Measurements from ENCODE around the gene CST5.
"Not testable (repeated sequence)": the region's sequence is repeated elsewhere in the genome, so short reads cannot be mapped to it uniquely, and the experiment has no call there.

The CST5 gene

GRCh38 chr20:23890867-23891266, 11.3 kb upstream of the CST5 start:
- not testable (repeated sequence) for DNase-seq (ENCODE audit: low read depth in 2 of 3, low spot score in 2 of 3)

GRCh38 chr20:23889775-23890187, 10.2 kb upstream of the CST5 start:
- peak in 2 of 3 experiments; percentile 24 to 42 for DNase-seq (ENCODE audit: low read depth in 2 of 3, low spot score in 2 of 3)

DNA sequence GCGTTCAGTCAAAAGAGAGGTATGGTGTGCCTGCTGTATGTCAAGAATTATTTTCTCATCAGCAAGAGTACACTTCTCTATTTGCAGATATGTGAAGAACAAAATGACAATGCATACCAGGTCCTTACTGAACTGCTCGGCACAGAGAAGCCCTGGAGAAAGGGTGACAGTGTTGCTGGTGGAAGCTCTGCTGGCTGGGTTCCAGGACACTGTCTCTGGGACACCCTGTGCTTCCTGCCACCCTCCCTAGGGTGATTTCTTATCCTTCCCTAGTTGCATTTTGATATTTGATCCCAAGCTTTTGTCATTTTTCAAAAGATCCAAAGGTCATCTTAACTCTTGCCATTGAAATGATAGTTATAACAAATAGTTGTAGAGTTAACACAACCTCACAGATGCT, 8.3 kb upstream of the CST5 start:
- no peak for DNase-seq (ENCODE audit: low read depth in 2 of 3, low spot score in 2 of 3)

DNA sequence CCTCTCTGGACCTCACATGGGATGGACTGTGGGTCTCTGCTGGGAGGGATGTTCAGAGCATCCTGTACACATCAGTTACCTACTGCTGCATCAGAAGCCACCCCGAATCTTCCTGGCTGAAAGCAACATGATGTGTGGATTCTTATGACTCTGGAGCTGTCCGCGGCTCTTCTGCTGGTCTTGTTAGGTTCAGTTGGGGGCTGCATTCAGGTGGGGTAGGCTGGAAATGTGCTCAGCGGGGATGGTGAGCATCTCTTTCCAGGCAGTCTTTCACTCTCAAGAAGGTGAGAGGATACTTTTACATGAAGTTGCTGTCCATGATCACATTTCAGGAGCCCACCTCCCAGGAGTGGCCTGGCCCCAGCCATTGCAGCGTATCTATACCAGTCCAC, 5.2 kb upstream of the CST5 start:
- DNase-seq (ENCODE audit: low read depth in 2 of 3, low spot score in 2 of 3) = no peak

DNA sequence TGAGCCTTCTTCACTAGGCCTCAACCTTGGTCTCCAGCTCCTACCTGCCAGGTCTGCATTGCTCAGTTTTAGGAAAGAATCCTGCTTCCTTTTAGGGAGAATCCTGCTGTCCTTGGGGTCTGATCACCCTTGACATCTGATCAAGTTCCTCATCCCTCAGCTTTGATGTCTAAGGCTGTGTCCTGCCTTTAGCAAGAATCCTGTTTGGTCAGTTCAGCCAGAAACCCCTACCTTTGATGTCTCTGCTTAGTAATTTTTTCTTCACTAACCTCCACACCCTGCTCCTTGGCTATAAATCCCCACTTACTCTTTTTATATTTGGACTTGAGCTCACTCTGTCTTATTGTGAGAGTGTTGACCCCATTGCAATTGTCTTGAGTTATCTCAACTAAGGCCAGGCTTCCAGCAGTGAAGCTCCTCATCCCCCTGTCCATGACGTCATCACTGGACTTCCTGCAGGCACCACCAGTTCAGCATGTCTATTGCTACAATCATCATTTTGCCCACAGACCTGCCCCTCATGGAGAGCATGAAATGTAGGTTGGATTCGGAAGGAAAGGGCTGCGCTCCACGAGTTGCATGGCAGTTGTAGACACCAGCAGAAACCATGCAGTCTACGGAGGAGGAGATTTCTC, 4.7 kb upstream of the CST5 start:
- DNase-seq (ENCODE audit: low read depth in 2 of 3, low spot score in 2 of 3) = no peak

- DNase-seq (ENCODE audit: low read depth in 2 of 3, low spot score in 2 of 3) = no peak
Measured at GRCh38 chr20:23881371-23881770, 1.8 kb upstream of the CST5 start.

DNA sequence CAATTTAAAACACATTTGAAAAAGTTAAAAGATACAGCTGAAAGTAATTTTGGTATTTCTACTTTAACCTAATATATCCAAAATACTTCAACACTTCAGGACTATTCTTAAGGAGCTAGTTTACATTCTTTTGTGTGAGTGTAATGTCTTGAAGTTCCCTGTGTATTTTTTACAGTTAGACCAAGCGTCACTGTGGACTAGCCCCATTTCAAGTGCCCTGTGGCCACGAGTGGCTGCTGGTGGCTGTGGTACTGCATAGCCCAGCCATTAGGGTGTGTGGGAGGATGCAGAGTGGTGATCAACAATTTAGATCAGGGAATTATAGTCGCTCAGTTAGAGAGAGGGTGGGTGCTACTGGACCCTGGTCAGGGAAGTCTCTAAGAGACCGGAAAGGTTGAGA, 869 bp upstream of the CST5 start:
- DNase-seq (ENCODE audit: low read depth in 2 of 3, low spot score in 2 of 3) = no peak

GRCh38 chr20:23879811-23880374, 345 bp upstream of the CST5 start:
- no peak for DNase-seq (ENCODE audit: low read depth in 2 of 3, low spot score in 2 of 3)

DNA sequence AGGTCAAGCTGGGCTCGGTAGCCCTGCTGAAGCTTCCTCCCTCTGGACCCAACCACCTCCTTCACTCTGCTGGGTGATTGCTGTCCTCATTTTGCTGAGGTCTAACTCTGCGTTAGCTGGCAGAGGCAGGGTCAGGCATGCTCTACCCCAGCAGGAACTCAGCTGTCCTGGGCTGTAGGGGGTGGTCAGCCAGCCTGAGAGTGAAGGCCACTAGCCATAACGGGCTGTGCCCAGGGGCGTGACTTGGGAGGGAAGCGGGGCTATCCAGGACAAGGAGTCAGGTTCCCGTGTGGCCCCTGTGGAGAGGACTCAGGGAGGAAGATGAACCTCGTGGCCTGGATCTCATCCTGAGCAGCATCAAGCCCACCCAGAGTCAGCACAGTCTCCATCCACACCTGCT, 761 bp downstream of the CST5 start:
- no peak for DNase-seq (ENCODE audit: low read depth in 2 of 3, low spot score in 2 of 3)

DNA sequence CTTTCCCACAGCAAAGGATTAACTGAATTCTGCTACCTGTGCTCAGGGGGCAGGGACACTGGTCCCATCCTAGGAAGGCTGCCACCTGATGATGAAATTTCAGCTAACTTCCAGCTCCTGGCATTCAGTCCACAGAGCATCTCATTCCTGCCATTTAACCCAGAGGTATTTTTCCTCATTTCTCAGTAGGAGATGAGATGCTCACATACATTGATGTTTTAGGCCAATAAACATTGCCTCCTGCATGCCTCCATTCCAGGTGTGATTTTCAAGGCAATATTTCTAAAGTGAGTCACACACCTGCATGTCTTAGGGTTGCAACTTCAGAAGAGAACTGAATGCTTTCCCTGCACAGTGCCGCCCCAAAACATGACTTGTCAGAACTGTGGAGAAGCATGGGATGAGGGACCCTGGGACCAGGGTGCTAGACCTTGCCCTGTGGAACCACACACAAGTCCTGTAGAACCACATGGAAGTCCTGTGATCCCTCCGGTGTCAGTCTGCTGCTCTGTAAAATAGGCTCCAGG, 1.5 kb downstream of the CST5 start:
- not testable (repeated sequence) for DNase-seq (ENCODE audit: low read depth in 2 of 3, low spot score in 2 of 3)

DNA sequence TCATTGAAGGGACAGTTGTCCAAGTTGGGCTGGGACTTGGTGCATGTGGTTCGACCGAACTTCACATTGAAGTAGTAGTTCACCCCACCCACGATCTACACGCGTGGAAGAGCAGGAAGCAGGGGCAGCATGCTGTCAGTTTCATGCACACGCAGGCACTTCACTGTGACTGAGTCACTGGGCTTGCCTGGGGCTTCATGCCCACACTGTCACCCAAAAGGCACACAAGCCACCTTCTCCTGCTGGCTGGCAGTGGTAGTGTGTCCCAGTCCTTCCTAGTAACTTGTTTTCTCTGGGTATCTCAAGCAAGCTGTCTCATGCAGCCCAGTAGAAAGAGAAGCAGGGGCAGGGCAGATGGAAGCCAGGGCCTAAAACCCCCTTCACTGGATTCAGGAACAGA, 2.0 kb downstream of the CST5 start:
- DNase-seq (ENCODE audit: low read depth in 2 of 3, low spot score in 2 of 3) = no peak

DNA sequence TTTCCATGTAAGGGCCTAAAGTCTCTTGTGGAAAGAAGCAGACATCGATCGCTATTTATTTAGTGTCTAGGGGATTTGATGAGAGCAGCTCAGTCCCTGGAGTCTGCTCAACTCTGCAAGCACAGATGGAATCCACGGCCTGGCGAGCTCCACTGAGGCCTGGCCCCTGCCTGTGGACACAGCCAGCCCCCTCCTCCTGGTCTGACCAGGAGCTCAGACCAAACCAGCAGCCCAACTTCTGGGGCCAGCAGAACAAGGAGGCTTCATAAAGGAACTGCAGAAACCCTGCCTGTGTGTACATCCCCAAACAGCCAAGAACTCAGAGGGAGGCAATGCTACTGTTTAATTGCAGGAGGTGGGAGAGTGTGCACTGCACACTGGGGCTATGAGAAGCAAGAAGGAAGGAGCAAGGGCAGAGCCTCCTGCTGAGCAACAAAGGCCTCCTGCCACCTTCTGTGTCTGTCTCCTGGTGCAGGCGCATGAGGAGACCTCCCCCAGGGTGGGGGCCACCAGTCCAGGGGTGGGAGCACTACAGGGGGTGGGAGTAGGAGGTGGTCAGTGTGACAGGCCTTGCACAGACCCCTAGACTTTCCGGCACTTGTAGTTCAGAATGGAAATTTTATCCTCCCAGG, 3.8 kb downstream of the CST5 start:
- no peak for DNase-seq (ENCODE audit: low read depth in 2 of 3, low spot score in 2 of 3)

GRCh38 chr20:23874747-23875146, 4.8 kb downstream of the CST5 start:
- no peak for DNase-seq (ENCODE audit: low read depth in 2 of 3, low spot score in 2 of 3)

DNA sequence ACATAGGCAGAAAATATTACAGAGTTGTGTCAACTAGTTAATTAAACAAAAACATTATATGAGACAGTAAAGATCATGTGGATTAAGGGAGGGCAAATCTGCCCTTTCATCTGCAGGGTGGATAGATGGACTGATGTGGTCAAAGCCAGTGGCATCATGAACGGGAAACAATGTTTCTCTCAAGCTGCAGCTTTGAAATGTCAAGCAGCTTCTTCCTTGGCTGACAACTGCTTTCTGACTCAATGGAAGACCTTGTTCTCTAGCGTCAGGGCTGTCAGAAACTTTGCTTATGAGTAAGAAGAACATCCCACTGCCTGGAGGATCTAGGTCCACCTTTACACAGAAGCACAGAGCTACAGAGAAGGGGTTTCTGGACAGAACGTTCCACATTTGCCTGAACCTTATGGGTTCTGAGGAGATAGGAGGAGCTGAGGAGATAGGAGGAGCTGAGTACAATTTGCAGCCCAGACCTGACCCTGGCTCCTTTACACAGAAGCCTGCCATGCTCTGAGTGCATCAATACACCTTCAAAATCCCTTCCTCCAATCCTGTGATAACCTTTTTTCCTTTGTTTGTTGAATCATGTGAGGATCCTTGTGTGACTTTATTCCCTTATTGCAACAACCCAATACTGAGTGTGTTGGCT, 6.1 kb downstream of the CST5 start:
- DNase-seq (ENCODE audit: low read depth in 2 of 3, low spot score in 2 of 3) = no peak

GRCh38 chr20:23872065-23872464, 7.5 kb downstream of the CST5 start:
- no peak for DNase-seq (ENCODE audit: low read depth in 2 of 3, low spot score in 2 of 3)

DNA sequence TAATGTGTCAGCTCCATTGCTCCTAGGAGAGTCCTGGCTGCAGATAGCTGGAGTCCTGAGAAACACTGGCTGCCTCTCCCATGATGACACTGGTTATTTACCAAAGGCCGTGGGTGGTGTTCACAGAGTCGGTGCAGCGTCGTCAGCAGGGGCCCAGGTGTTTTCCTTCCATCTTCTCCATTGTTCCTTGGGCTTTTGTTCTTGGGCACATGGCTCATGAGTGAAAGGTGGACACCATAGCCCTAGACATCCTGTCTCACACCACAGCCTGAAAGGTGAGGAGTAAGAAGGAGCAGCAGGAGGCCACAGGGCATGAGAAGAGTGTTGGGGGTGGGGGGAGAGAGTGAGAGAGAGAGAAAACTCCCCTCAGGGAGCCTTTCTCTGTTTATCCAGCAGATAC, 9.1 kb downstream of the CST5 start:
- DNase-seq (ENCODE audit: low read depth in 2 of 3, low spot score in 2 of 3) = no peak

- DNase-seq (ENCODE audit: low read depth in 2 of 3, low spot score in 2 of 3) = no peak
Measured at GRCh38 chr20:23869520-23869919, 10.0 kb downstream of the CST5 start.

- DNase-seq (ENCODE audit: low read depth in 2 of 3, low spot score in 2 of 3) = no peak
Measured at GRCh38 chr20:23868321-23868720, 11.2 kb downstream of the CST5 start.

- DNase-seq (ENCODE audit: low read depth in 2 of 3, low spot score in 2 of 3) = no peak
Measured at GRCh38 chr20:23867152-23867776, 12.3 kb downstream of the CST5 start.

DNA sequence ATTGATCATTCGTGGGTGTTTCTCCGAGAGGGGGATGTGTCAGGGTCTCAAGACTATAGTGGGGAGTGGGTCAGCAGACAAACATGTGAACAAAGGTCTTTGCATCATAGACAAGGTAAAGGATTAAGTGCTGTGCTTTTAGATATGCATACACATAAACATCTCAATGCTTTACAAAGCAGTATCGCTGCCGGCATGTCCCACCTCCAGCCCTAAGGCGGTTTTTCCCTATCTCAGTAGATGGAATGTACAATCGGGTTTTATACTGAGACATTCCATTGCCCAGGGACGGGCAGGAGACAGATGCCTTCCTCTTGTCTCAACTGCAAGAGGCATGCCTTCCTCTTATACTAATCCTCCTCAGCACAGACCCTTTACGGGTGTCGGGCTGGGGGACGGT, 18.8 kb downstream of the CST5 start:
- DNase-seq (ENCODE audit: low read depth in 2 of 3, low spot score in 2 of 3) = not testable (repeated sequence)

DNA sequence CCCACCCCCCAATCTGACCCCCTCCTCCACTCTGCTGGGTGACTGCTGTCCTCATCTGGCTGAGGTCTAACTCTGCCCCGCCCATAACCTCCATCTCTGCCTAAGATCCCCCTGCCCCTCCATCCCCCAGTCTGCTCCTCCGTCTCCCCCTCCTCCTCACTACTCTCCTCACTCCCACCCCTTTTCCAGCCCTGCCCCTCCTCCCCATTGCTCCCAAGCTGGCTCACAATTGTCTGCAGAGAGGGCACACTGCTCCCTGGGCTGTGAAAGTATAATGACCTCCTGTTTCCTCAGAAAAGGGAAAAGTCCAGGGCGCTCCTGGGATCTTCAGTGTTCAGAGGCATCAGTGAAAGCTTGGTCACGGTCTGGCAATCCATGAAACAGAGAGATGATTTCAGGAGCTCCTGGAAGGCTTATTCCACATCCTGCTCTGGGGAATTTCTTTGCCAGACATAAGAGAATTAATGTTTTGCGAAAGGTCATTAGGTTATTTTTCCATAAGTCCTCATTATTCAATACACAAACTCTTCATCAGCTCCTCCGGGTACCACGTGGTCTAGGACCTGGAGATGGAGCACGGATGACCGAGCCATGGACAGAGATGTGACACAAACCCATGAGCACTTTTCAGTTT, 21.5 kb downstream of the CST5 start:
- no peak for DNase-seq (ENCODE audit: low read depth in 2 of 3, low spot score in 2 of 3)

Data from activated CD8-positive, alpha-beta memory T cell treated with anti-CD3 and anti-CD28 coated beads for 48 hours (primary cell).